Measurements from ENCODE around the gene FKBP4. TPM values are rescaled to one million over a fixed set of nuclear protein-coding genes. Genes with fewer than 3 reads are reported as not detected.

The FKBP4 gene
- total and polyA plus RNA-seq, 2 of the 13 experiments (the other 11 are each of a cell fraction or from before 2014, with no cell fraction given) = 25.7 to 66.1 TPM

DNA sequence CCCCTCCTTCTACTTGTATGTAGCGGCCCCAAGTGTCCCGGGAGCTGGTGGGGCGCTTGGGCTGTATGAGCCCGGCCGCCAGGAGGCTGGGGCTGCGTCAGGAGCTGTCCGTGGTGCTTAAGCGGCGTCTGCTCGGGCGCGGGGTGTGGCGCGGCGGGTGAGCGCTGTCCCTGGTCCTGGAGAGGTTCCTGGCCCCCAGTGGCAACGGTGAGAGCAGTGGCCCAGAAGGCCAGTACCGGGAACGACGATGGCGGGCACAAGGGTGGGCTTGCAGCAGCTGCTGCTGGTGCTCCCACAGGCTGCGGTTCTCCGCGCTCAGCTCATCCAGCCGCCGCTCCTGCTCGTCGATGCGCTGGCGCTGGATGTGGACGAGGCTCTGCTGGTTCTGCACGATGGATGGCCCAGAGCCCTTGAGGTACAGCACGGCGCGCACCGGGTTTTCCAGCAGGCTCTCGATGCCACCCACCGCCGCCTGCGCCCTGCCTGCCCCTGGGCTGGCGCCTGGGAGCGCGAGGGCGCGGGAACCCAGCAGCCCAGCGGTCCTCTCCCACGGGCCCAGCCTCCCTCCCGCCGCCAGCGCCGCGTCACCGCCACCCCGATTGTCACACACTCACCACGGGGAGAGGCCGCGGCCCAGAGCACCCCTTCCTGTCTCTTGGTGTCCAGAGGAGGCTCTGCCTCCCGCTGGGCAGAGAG is 41.9 kb upstream of the FKBP4 start (continued):
- TF ChIP-seq TMF1 (CRISPR knock-in tag; IDR thresholded peaks at IDR 0.05; ENCODE audit: low read depth) (peak; percentile 100), KLF11 (CRISPR knock-in tag; IDR thresholded peaks at IDR 0.05) (peak; percentile 100), ZNF713 (CRISPR knock-in tag; IDR thresholded peaks at IDR 0.05) (peak; percentile 94), PPARG (CRISPR knock-in tag; conservative IDR thresholded peaks at IDR 0.05) (peak; percentile 93), NFKB2 (CRISPR knock-in tag; IDR thresholded peaks at IDR 0.05; ENCODE audit: borderline replicate concordance) (peak; percentile 100), MBD4 (IDR thresholded peaks at IDR 0.05; ENCODE audit: borderline replicate concordance, low read length) (no peak), KDM6A (CRISPR knock-in tag; IDR thresholded peaks at IDR 0.05; ENCODE audit: low read depth) (peak; percentile 70), REXO4 (CRISPR knock-in tag; IDR thresholded peaks at IDR 0.05; ENCODE audit: borderline replicate concordance) (peak; percentile 99), NR1H2 (CRISPR knock-in tag; IDR thresholded peaks at IDR 0.05; ENCODE audit: borderline replicate concordance, low read depth) (peak; percentile 99), TEAD2 (CRISPR knock-in tag; IDR thresholded peaks at IDR 0.05) (peak; percentile 99), ZNF782 (CRISPR knock-in tag; IDR thresholded peaks at IDR 0.05; ENCODE audit: borderline replicate concordance) (peak; percentile 100), REL (CRISPR knock-in tag; conservative IDR thresholded peaks at IDR 0.05) (peak; percentile 100), FOXK2 (IDR thresholded peaks at IDR 0.05) (no peak), ZNF414 (CRISPR knock-in tag; IDR thresholded peaks at IDR 0.05) (peak; percentile 100), PHF20 (CRISPR knock-in tag; IDR thresholded peaks at IDR 0.05) (peak; percentile 87), MATR3 (CRISPR knock-in tag; IDR thresholded peaks at IDR 0.05) (no peak), ZNF839 (CRISPR knock-in tag; IDR thresholded peaks at IDR 0.05; ENCODE audit: borderline replicate concordance) (peak; percentile 99), TCF7 (IDR thresholded peaks at IDR 0.05; ENCODE audit: low read depth) (no peak), ZNF329 (CRISPR knock-in tag; IDR thresholded peaks at IDR 0.05; ENCODE audit: low read depth) (peak; percentile 98)
- TF ChIP-seq, protein P1, sequence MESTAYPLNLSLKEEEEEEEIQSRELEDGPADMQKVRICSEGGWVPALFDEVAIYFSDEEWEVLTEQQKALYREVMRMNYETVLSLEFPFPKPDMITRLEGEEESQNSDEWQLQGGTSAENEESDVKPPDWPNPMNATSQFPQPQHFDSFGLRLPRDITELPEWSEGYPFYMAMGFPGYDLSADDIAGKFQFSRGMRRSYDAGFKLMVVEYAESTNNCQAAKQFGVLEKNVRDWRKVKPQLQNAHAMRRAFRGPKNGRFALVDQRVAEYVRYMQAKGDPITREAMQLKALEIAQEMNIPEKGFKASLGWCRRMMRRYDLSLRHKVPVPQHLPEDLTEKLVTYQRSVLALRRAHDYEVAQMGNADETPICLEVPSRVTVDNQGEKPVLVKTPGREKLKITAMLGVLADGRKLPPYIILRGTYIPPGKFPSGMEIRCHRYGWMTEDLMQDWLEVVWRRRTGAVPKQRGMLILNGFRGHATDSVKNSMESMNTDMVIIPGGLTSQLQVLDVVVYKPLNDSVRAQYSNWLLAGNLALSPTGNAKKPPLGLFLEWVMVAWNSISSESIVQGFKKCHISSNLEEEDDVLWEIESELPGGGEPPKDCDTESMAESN (CRISPR knock-in tag; conservative IDR thresholded peaks at IDR 0.05) = peak; percentile 100
- TF ChIP-seq, protein P2, sequence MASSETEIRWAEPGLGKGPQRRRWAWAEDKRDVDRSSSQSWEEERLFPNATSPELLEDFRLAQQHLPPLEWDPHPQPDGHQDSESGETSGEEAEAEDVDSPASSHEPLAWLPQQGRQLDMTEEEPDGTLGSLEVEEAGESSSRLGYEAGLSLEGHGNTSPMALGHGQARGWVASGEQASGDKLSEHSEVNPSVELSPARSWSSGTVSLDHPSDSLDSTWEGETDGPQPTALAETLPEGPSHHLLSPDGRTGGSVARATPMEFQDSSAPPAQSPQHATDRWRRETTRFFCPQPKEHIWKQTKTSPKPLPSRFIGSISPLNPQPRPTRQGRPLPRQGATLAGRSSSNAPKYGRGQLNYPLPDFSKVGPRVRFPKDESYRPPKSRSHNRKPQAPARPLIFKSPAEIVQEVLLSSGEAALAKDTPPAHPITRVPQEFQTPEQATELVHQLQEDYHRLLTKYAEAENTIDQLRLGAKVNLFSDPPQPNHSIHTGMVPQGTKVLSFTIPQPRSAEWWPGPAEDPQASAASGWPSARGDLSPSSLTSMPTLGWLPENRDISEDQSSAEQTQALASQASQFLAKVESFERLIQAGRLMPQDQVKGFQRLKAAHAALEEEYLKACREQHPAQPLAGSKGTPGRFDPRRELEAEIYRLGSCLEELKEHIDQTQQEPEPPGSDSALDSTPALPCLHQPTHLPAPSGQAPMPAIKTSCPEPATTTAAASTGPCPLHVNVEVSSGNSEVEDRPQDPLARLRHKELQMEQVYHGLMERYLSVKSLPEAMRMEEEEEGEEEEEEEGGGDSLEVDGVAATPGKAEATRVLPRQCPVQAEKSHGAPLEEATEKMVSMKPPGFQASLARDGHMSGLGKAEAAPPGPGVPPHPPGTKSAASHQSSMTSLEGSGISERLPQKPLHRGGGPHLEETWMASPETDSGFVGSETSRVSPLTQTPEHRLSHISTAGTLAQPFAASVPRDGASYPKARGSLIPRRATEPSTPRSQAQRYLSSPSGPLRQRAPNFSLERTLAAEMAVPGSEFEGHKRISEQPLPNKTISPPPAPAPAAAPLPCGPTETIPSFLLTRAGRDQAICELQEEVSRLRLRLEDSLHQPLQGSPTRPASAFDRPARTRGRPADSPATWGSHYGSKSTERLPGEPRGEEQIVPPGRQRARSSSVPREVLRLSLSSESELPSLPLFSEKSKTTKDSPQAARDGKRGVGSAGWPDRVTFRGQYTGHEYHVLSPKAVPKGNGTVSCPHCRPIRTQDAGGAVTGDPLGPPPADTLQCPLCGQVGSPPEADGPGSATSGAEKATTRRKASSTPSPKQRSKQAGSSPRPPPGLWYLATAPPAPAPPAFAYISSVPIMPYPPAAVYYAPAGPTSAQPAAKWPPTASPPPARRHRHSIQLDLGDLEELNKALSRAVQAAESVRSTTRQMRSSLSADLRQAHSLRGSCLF (CRISPR knock-in tag; IDR thresholded peaks at IDR 0.05; ENCODE audit: borderline replicate concordance) = peak; percentile 100
- TF ChIP-seq, protein P3, sequence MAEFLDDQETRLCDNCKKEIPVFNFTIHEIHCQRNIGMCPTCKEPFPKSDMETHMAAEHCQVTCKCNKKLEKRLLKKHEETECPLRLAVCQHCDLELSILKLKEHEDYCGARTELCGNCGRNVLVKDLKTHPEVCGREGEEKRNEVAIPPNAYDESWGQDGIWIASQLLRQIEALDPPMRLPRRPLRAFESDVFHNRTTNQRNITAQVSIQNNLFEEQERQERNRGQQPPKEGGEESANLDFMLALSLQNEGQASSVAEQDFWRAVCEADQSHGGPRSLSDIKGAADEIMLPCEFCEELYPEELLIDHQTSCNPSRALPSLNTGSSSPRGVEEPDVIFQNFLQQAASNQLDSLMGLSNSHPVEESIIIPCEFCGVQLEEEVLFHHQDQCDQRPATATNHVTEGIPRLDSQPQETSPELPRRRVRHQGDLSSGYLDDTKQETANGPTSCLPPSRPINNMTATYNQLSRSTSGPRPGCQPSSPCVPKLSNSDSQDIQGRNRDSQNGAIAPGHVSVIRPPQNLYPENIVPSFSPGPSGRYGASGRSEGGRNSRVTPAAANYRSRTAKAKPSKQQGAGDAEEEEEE (CRISPR knock-in tag; IDR thresholded peaks at IDR 0.05; ENCODE audit: borderline replicate concordance) = peak; percentile 99

All from HepG2 (cell line).